OCI-LY3 (cell line): ENCODE results near the gene JAG2.

Source experiments
- H2AFZ ChIP-seq: fragments of 200-600, 300-600 bp; shearing (Covaris generic); 2 replicates; pipeline ENCODE4 v1.6.0; 2014; ENCODE audit warnings: antibody characterized with exemption, low read depth, low read length
- H3K27ac ChIP-seq: fragments of 200-600, 300-600 bp; sonication (generic); 2 replicates; pipeline ENCODE4 v1.5.1; 2014; ENCODE audit warnings: mild to moderate bottlenecking, low read length, moderate library complexity, mixed read lengths
- H3K27me3 ChIP-seq: fragments of 200-600, 300-600 bp; sonication (generic); 2 replicates; pipeline ENCODE4 v1.6.1; 2014; ENCODE audit warnings: low read depth, low read length, mixed read lengths
- H3K36me3 ChIP-seq: fragments of 200-600, 300-600 bp; sonication (generic); replicated peaks from 2 replicates; pipeline ENCODE3; 2014; ENCODE audit warnings: low read depth, low read length, mixed read lengths
- H3K4me1 ChIP-seq: fragments of 300-600, 200-600 bp; sonication (generic); 2 replicates; pipeline ENCODE4 v1.6.1; 2014; ENCODE audit warnings: low read length, mixed read lengths
- H3K4me2 ChIP-seq: fragments of 200-600, 300-600 bp; sonication (generic); 2 replicates; pipeline ENCODE4 v1.6.1; 2014; ENCODE audit warnings: low read length, mixed read lengths
- H3K4me3 ChIP-seq: fragments of 300-600, 200-600 bp; sonication (generic); 2 replicates; pipeline ENCODE4 v1.5.1; 2014; ENCODE audit warnings: antibody characterized with exemption, mild to moderate bottlenecking, low read length, moderate library complexity
- H3K79me2 ChIP-seq: fragments of 300-600, 200-600 bp; shearing (Covaris generic); 2 replicates; pipeline ENCODE4 v1.6.1; 2014; ENCODE audit warnings: mild to moderate bottlenecking, low read length, mixed read lengths
- H3K9ac ChIP-seq: fragments of 300-600, 200-600 bp; shearing (Covaris generic); 2 replicates; pipeline ENCODE4 v1.6.0; 2014; ENCODE audit warnings: mild to moderate bottlenecking, low read length, moderate library complexity
- H3K9me3 ChIP-seq: fragments of 200-600, 300-600 bp; shearing (Covaris generic); 2 replicates; pipeline ENCODE4 v1.6.1; 2014; ENCODE audit warnings: low read length, mixed read lengths; ENCODE audit not compliant: insufficient read depth
- H4K20me1 ChIP-seq: fragments of 200-600, 300-600 bp; sonication (generic); 2 replicates; pipeline ENCODE4 v1.6.1; 2016; ENCODE audit warnings: low read length, mixed read lengths; ENCODE audit not compliant: insufficient read depth
- CTCF ChIP-seq: fragments of 200-600, 300-600 bp; sonication (generic); IDR thresholded peaks from 2 replicates; pipeline ENCODE4 v1.5.1; 2014; ENCODE audit warnings: antibody characterized with exemption, low read length, low read depth
- EZH2phosphoT487 ChIP-seq: fragments of 200-600 bp; shearing (Covaris generic); IDR thresholded peaks from 2 replicates; pipeline ENCODE4 v1.6.1; 2018; ENCODE audit warnings: antibody characterized with exemption, mixed run types, low read depth

Gene JAG2

GRCh38 chr14:105098316-105098715 is 70.3 kb downstream of the JAG2 start:
- Histone ChIP-seq H2AFZ (no peak overlapping the region), H3K27ac (no peak overlapping the region), H3K4me2 (no peak overlapping the region), H3K4me3 (no peak overlapping the region), H3K4me1 (peaks cover 12% of the 10 kb centered on the region), H3K27me3 (no peaks in the 10 kb centered on the region), H3K9me3 (peaks cover 4% of the 10 kb centered on the region; the same call in 1 of the 2 replicates), H3K79me2 (no peaks in the 10 kb centered on the region; the same call in 1 of the 2 replicates), H4K20me1 (no peaks in the 10 kb centered on the region), H3K36me3 (no peaks in the 10 kb centered on the region), H3K9ac (no peak overlapping the region)
- TF ChIP-seq CTCF = no peak
- no peak for TF ChIP-seq EZH2phosphoT487

- Histone ChIP-seq H3K4me2 (no peak overlapping the region), H4K20me1 (no peaks in the 10 kb centered on the region), H3K4me1 (peaks cover 8% of the 10 kb centered on the region), H3K27ac (no peak overlapping the region), H3K9ac (no peak overlapping the region), H3K36me3 (no peaks in the 10 kb centered on the region), H3K4me3 (no peak overlapping the region), H3K27me3 (no peaks in the 10 kb centered on the region), H2AFZ (no peak overlapping the region), H3K9me3 (peaks cover 4% of the 10 kb centered on the region; the same call in 1 of the 2 replicates), H3K79me2 (no peaks in the 10 kb centered on the region; the same call in 1 of the 2 replicates)
- TF ChIP-seq EZH2phosphoT487 = no peak
- no peak for TF ChIP-seq CTCF
Observed at GRCh38 chr14:105097794-105098127, 70.8 kb downstream of the JAG2 start.

GRCh38 chr14:105096206-105096875 is 72.2 kb downstream of the JAG2 start:
- Histone ChIP-seq H4K20me1 (no peaks in the 10 kb centered on the region), H3K27me3 (no peaks in the 10 kb centered on the region), H3K36me3 (no peaks in the 10 kb centered on the region), H3K27ac (no peak overlapping the region), H3K9me3 (peaks cover 4% of the 10 kb centered on the region; the same call in 1 of the 2 replicates), H3K79me2 (no peaks in the 10 kb centered on the region; the same call in 1 of the 2 replicates), H3K4me2 (no peak overlapping the region), H3K4me1 (peaks cover 13% of the 10 kb centered on the region), H2AFZ (no peak overlapping the region), H3K4me3 (no peak overlapping the region), H3K9ac (no peak overlapping the region)
- TF ChIP-seq EZH2phosphoT487 (no peak), CTCF (no peak)

- Histone ChIP-seq H3K4me3 (no peak overlapping the region), H3K36me3 (no peaks in the 10 kb centered on the region), H3K27me3 (no peaks in the 10 kb centered on the region), H3K27ac (no peak overlapping the region), H2AFZ (no peak overlapping the region), H3K9ac (no peak overlapping the region), H3K9me3 (peaks cover 4% of the 10 kb centered on the region; the same call in 1 of the 2 replicates), H3K4me2 (no peak overlapping the region), H3K79me2 (no peaks in the 10 kb centered on the region; the same call in 1 of the 2 replicates), H3K4me1 (peaks cover 20% of the 10 kb centered on the region), H4K20me1 (peaks cover 5% of the 10 kb centered on the region; the same call in 1 of the 2 replicates)
- TF ChIP-seq CTCF (no peak), EZH2phosphoT487 (no peak)
Observed at GRCh38 chr14:105095236-105095805, 73.3 kb downstream of the JAG2 start.
